Activated CD4-positive, alpha-beta T cell treated with anti-CD3 and anti-CD28 coated beads for 1 hour (primary cell): ENCODE data around the gene PIP4K2B.
"Not testable (repeated sequence)": the region's sequence is repeated elsewhere in the genome, so short reads cannot be mapped to it uniquely, and the experiment has no call there.

Source experiments
- DNase-seq: peaks from one replicate; pipeline ENCODE4 v3.0.0-alpha.2; 2020

Gene PIP4K2B

GRCh38 chr17:38728290-38728831, 71.0 kb downstream of the PIP4K2B start:
- DNase-seq = peak; percentile 48

DNA sequence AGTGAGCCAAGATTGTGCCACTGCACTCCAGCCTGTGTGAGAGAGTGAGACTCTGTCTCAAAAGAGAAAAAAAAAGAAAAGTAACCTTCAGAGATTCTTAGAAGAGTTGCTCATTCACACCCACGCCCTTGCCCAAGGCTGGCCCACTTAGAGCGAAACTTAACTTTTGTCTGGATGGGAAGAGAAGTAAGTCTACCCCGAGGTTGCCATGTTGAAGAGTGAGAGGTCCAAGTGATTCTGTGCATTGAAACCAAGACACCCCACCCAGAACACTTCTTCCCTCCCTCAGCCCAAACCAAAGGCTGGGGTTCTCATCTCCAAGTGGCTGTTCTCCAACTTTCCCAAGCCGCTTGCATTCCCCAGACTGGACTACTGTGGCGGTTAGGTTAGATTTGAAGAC, 71.6 kb downstream of the PIP4K2B start:
- no peak for DNase-seq

- DNase-seq = not testable (repeated sequence)
Observed at GRCh38 chr17:38726145-38726544, 73.2 kb downstream of the PIP4K2B start.

DNA sequence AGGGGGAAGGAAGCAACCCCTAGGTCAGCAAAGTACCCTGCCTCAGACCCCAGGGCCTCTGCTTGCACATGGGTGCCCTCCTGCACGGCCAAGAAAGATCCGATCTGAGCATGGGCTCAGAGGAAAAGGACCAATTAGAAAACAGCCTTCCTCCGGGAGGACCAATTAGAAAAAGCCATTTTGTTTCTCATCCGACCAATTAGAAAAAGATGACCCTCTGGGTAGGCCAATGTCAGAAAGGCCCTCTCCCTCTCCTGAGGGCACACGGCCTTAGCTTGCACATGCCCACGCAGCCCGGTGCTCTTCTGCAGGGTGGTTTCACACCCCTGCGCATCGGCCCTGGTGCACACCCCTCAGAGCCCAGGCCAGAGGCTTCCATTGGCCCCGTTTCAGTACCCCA, 74.3 kb downstream of the PIP4K2B start:
- no peak for DNase-seq

GRCh38 chr17:38724337-38724988, 74.9 kb downstream of the PIP4K2B start:
- no peak for DNase-seq

DNA sequence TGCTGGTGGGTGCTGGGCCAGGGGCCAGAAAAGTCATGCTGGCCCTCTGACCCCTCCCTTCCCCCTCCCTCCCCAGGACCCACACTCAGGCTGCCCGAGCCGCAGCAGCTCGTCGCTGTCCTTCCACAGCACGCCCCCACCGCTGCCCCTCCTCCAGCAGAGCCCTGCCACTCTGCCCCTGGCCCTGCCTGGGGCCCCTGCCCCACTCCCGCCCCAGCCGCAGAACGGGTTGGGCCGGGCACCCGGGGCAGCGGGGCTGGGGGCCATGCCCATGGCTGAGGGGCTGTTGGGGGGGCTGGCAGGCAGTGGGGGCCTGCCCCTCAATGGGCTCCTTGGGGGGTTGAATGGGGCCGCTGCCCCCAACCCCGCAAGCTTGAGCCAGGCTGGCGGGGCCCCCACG, 77.6 kb downstream of the PIP4K2B start:
- DNase-seq = no peak

- DNase-seq = no peak
Observed at GRCh38 chr17:38720941-38721340, 78.4 kb downstream of the PIP4K2B start.

- no peak for DNase-seq
Observed at GRCh38 chr17:38719943-38720641, 79.3 kb downstream of the PIP4K2B start.

GRCh38 chr17:38719289-38719942, 79.9 kb downstream of the PIP4K2B start:
- DNase-seq = no peak

GRCh38 chr17:38717139-38717745, 82.1 kb downstream of the PIP4K2B start:
- no peak for DNase-seq

DNA sequence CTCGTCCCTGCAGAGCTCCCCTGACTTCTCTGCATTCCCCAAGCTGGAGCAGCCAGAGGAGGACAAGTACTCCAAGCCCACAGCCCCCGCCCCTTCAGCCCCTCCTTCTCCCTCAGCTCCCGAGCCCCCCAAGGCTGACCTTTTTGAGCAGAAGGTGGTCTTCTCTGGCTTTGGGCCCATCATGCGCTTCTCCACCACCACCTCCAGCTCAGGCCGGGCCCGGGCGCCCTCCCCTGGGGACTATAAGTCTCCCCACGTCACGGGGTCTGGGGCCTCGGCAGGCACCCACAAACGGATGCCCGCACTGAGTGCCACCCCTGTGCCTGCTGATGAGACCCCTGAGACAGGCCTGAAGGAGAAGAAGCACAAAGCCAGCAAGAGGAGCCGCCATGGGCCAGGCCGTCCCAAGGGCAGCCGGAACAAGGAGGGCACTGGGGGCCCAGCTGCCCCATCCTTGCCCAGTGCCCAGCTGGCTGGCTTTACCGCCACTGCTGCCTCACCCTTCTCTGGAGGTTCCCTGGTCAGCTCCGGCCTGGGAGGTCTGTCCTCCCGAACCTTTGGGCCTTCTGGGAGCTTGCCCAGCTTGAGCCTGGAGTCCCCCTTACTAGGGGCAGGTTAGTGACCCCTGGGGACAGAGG, 82.9 kb downstream of the PIP4K2B start:
- no peak for DNase-seq
